ENCODE data around the gene IER3IP1.

- TF ChIP-seq CTCF (IDR thresholded peaks at IDR 0.05; ENCODE audit: insufficient read depth, low read length, poor library complexity, severe bottlenecking) (no peak), EZH2phosphoT487 (conservative IDR thresholded peaks at IDR 0.05; ENCODE audit: low read length) (no peak)
These were observed 8.4 kb upstream of the IER3IP1 start for GRCh38 chr18:47184419-47185050.
